ENCODE data around the gene ELMOD3.

GRCh38 chr2:85425588-85425987 is 71.0 kb downstream of the ELMOD3 start:
- peak; percentile 35 for TF ChIP-seq CTCF (IDR thresholded peaks at IDR 0.05; ENCODE audit: low read depth, low read length, missing input control)
- peak; percentile 82 for TF ChIP-seq MAX (IDR thresholded peaks at IDR 0.05)
- TF ChIP-seq YY1 (IDR thresholded peaks at IDR 0.05) = peak; percentile 71
- TF ChIP-seq GABPA (IDR thresholded peaks at IDR 0.05 in 1 of 2, conservative IDR thresholded peaks at IDR 0.05 in 1 of 2) = no peak
- no peak for TF ChIP-seq ATF3 (IDR thresholded peaks at IDR 0.05)
